GM12878 (cell line): ENCODE measurements around the gene DIABLO. TPM values are rescaled to one million over a fixed set of nuclear protein-coding genes. Genes with fewer than 3 reads are reported as not detected.

Experiments
- ATAC-seq: fragments of 200-7000 bp; cut with Tn5 transposase; 3 replicates; pipeline ENCODE4 v1.9.1; 2020; ENCODE audit warnings: mild to moderate bottlenecking, moderate library complexity
- BruUV-seq: library from RNA; stranded (reverse); fragments of 400-500 nt; replicated peaks from 2 replicates; lab custom pipeline; 2021; lab: Mats Ljungman, UMichigan
- CTCF ChIA-PET: fragments of 300-600 bp; sonication (Branson Sonifier 250); formaldehyde crosslinking; extraction: SDS; loops from one replicate; lab custom pipeline; 2021; ENCODE audit warnings: inconsistent platforms; lab: Yijun Ruan, JAX
- POLR2A ChIA-PET: fragments of 350-600 bp; formaldehyde crosslinking; extraction: SDS; loops from one replicate; lab custom pipeline; 2021; ENCODE audit warnings: inconsistent platforms; lab: Charles Lee
- RAD21 ChIA-PET: fragments of 300-600 bp; sonication (Branson Sonifier 250); formaldehyde crosslinking; loops from one replicate; lab custom pipeline; 2023; ENCODE audit warnings: antibody characterized with exemption; ENCODE audit not compliant: unreplicated experiment; lab: Charles Lee
- SMC1A ChIA-PET: fragments of 300-600 bp; sonication (Branson Sonifier 250); formaldehyde crosslinking; loops from one replicate; lab custom pipeline; 2023; ENCODE audit not compliant: unreplicated experiment, uncharacterized antibody; lab: Charles Lee
- DNase-seq: peaks from one replicate; pipeline ENCODE4 v3.0.0-alpha.2; 2011; ENCODE audit warnings: low read depth, low spot score
- FAIRE-seq: peaks from 3 replicates; lab custom pipeline; 2011; peaks lifted over from hg19 to GRCh38; lab: Jason Lieb, UNC
- H2AFZ ChIP-seq: 2 replicates; pipeline ENCODE4 v1.6.0; 2011; ENCODE audit warnings: low read depth, low read length, control low read depth; ENCODE audit not compliant: control insufficient read depth
- H3K27ac ChIP-seq: 2 replicates; pipeline ENCODE4 v1.5.1; 2011; ENCODE audit warnings: control low read depth; ENCODE audit not compliant: control insufficient read depth, insufficient read depth
- H3K27me3 ChIP-seq, 2 experiments: replicated peaks in 1 of 2; 2 replicates each; pipeline versions ENCODE4 v1.6.0 to v1.6.1; 2011; ENCODE audit warnings: low read length in 1 of 2; ENCODE audit not compliant: control insufficient read depth in 2 of 2, insufficient read depth in 2 of 2
- H3K36me3 ChIP-seq, 2 experiments: 2 replicates each; pipeline ENCODE4 v1.5.1; 2011; ENCODE audit warnings: low read length in 1 of 2; ENCODE audit not compliant: control insufficient read depth in 2 of 2, insufficient read depth in 2 of 2
- H3K4me1 ChIP-seq: 2 replicates; pipeline ENCODE4 v1.6.1; 2011; ENCODE audit warnings: mild to moderate bottlenecking, low read length, moderate library complexity, mixed read lengths; ENCODE audit not compliant: control insufficient read depth, insufficient read depth
- H3K4me2 ChIP-seq: 2 replicates; pipeline ENCODE4 v1.6.0; 2011; ENCODE audit warnings: control low read depth; ENCODE audit not compliant: control insufficient read depth, insufficient read depth
- H3K4me3 ChIP-seq: fragments of 200-600 bp; sonication (generic); 2 replicates; pipeline ENCODE4 v1.5.1; 2016
- H3K79me2 ChIP-seq: 2 replicates; pipeline ENCODE4 v1.6.0; 2011; ENCODE audit warnings: low read length; ENCODE audit not compliant: control insufficient read depth, insufficient read depth
- H3K9ac ChIP-seq: 2 replicates; pipeline ENCODE4 v1.8.0; 2011; ENCODE audit warnings: low read length, control low read depth, mixed read lengths; ENCODE audit not compliant: control insufficient read depth, insufficient read depth
- H3K9me3 ChIP-seq: replicated peaks from 3 replicates; pipeline ENCODE4 v1.5.1; 2011; ENCODE audit warnings: mild to moderate bottlenecking, low read length; ENCODE audit not compliant: control insufficient read depth, insufficient read depth
- H4K20me1 ChIP-seq: 2 replicates; pipeline ENCODE4 v1.6.0; 2011; ENCODE audit not compliant: control insufficient read depth, insufficient read depth
- ASH2L ChIP-seq: fragments of 300-600, 200-600 bp; sonication (generic); IDR thresholded peaks from 2 replicates; pipeline ENCODE4 v1.6.1; 2017; ENCODE audit warnings: low read depth, mild to moderate bottlenecking, borderline replicate concordance
- BACH1 ChIP-seq: fragments of 450-650 bp; IDR thresholded peaks from 2 replicates; pipeline ENCODE4 v1.6.1; 2017; ENCODE audit warnings: mild to moderate bottlenecking, borderline replicate concordance
- CEBPB ChIP-seq, 2 experiments: fragments of 150-350 bp in 1 of 2; IDR thresholded peaks; 2 replicates each; pipeline ENCODE4 v1.6.1; 2012 to 2014; ENCODE audit warnings: low read depth in 2 of 2, low read length in 2 of 2, borderline replicate concordance in 1 of 2, inconsistent platforms in 1 of 2
- CHD4 ChIP-seq: fragments of 200-600 bp; sonication (generic); IDR thresholded peaks from 2 replicates; pipeline ENCODE4 v1.6.1; 2016; ENCODE audit warnings: mild to moderate bottlenecking
- FOS ChIP-seq: IDR thresholded peaks from 3 replicates; pipeline ENCODE4 v1.6.1; 2011; ENCODE audit warnings: borderline replicate concordance; ENCODE audit not compliant: insufficient read length; ENCODE audit errors: extremely low read depth
- IKZF2 ChIP-seq, 2 experiments: fragments of 450-650 bp; IDR thresholded peaks; 2 replicates each; pipeline ENCODE4 v1.6.1; 2017; ENCODE audit warnings: mild to moderate bottlenecking in 2 of 2, moderate library complexity in 2 of 2
- MLLT1 ChIP-seq: fragments of 450-650 bp; IDR thresholded peaks from 2 replicates; pipeline ENCODE4 v1.6.1; 2016; ENCODE audit warnings: mild to moderate bottlenecking
- MYB ChIP-seq: fragments of 150-350 bp; IDR thresholded peaks from 2 replicates; pipeline ENCODE4 v1.6.1; 2014; ENCODE audit warnings: mild to moderate bottlenecking, low read depth, low read length, borderline replicate concordance
- NFYA ChIP-seq: IDR thresholded peaks from 2 replicates; pipeline ENCODE4 v1.6.1; 2011; ENCODE audit warnings: low read depth, mild to moderate bottlenecking, low read length, improper control_type of control experiment, borderline replicate concordance
- PML ChIP-seq: IDR thresholded peaks from 2 replicates; pipeline ENCODE4 v1.6.1; 2012; ENCODE audit warnings: low read length, inconsistent platforms
- RAD21 ChIP-seq: IDR thresholded peaks from 2 replicates; pipeline ENCODE4 v1.6.1; 2011; ENCODE audit warnings: mild to moderate bottlenecking, low read depth, low read length, moderate library complexity; ENCODE audit not compliant: insufficient read depth
- SMC3 ChIP-seq: IDR thresholded peaks from 2 replicates; pipeline ENCODE4 v1.6.1; 2011; ENCODE audit warnings: low read length, improper control_type of control experiment, borderline replicate concordance
- TCF3 ChIP-seq: IDR thresholded peaks from 2 replicates; pipeline ENCODE4 v1.6.1; 2012; ENCODE audit warnings: low read depth, mild to moderate bottlenecking, low read length, borderline replicate concordance; ENCODE audit not compliant: insufficient read depth
- WGBS: methylation state at CpG from one replicate; pipeline ENCODE4 v1.1.6; 2016; ENCODE audit warnings: low lambda C conversion rate; ENCODE audit not compliant: insufficient replicate concordance, insufficient coverage; ENCODE audit errors: missing lambda C conversion rate; 5-methylcytosine and 5-hydroxymethylcytosine counted together
- in situ Hi-C: fragments of 300-500 bp; cut with MboI; formaldehyde crosslinking; loops from 9 replicates; pipeline ENCODE4 v1.14.3; 2018; ENCODE audit warnings: mixed read lengths
- intact Hi-C: fragments of 100-400 bp; cut with micrococcal nuclease; formaldehyde crosslinking; loops from one replicate; pipeline ENCODE4 v1.14.2; 2022; ENCODE audit not compliant: unreplicated experiment
- polyA plus RNA-seq, 11 experiments: library from polyadenylated mRNA; depleted of rRNA in 4 of 11; unstranded in 6 of 11; stranded (reverse) in 5 of 11; fragments of >200 nt; fragmentation: Nextera tagmentation in 4 of 11; fragmentation: Illumina TruSeq in 1 of 11; extraction: Ambion mirVana in 4 of 11; extraction: Trizol in 1 of 11; gene quantifications; 1 replicate in 1 of 11; 2 replicates in 10 of 11; pipeline versions ENCODE4 v1.2.1 to v1.2.3, GENCODE V29; 2011 to 2016; ENCODE audit warnings: inconsistent platforms in 2 of 11, missing spikeins in 2 of 11, low read depth in 1 of 11
- total RNA-seq, 4 experiments: library from RNA; depleted of rRNA in 3 of 4; stranded (reverse); fragments of >200 nt in 3 of 4; fragmentation: Illumina TruSeq in 1 of 4; extraction: Trizol in 1 of 4; gene quantifications; 2 replicates each; pipeline versions ENCODE4 v1.2.1 to v1.2.3, GENCODE V29; 2013 to 2021
- TF ChIP-seq, protein P1 (sequence below): fragments of 450-650 bp; IDR thresholded peaks from 2 replicates; pipeline ENCODE4 v1.6.1; 2017; ENCODE audit warnings: mild to moderate bottlenecking, moderate library complexity

The DIABLO gene
- total and polyA plus RNA-seq, 10 of the 15 experiments (the other 5 are each of a cell fraction or from before 2014, with no cell fraction given), result 18.3 to 69.9 (median 46.2) TPM

- TF ChIP-seq CHD4, result no peak
- peak; percentile 89 for TF ChIP-seq SMC3
- no peak for TF ChIP-seq ASH2L
- TF ChIP-seq IKZF2 (IDR thresholded peaks at IDR 0.05), result no peak
These were observed 34.8 kb downstream of the DIABLO start (continued) for GRCh38 chr12:122190842-122191668.

GRCh38 chr12:122189626-122190475 lies 36.0 kb downstream of the DIABLO start:
- ChIA-PET SMC1A (interaction anchor here (1.3 to 1.7 kb wide), 2 partner anchors 23 to 59 kb away, joined by 5 to 6 read pairs; no protein-coding TSS in a partner anchor), CTCF (interaction anchor here (0.6 to 4.1 kb wide), 10 partner anchors 8 to 271 kb away, joined by 3 to 29 read pairs (median 3); partner anchors contain the start of gene CFAP251), RAD21 (interaction anchor here (0.7 to 0.9 kb wide), 2 partner anchors 14 to 57 kb away, joined by 3 read pairs; partner anchors contain the start of gene B3GNT4), POLR2A (no interaction called here)
- no TSS peak for BruUV-seq
- Histone ChIP-seq H3K9me3 (peaks cover under 1% of the 10 kb centered on the region; the same call in 1 of the 3 replicates), H3K4me2 (no peak overlapping the region), H2AFZ (no peak overlapping the region), H3K27ac (no peak overlapping the region), H3K36me3 (no peaks in the 10 kb centered on the region), H4K20me1 (no peaks in the 10 kb centered on the region), H3K27me3 (no peaks in the 10 kb centered on the region; a peak in 1 of 4 replicates), H3K79me2 (no peaks in the 10 kb centered on the region), H3K4me3 (no peak overlapping the region), H3K9ac (no peak overlapping the region), H3K4me1 (no peaks in the 10 kb centered on the region)
- in situ Hi-C loops (loop anchor here (5.0 kb wide), 1 partner anchor 133 kb away; no protein-coding TSS in a partner anchor), intact Hi-C loops (no loop called here)
- 49% methylated on average over 34 of the region's 34 CpGs for whole genome bisulfite sequencing
- ATAC-seq, result no peak
- DNase-seq, result no peak
- FAIRE-seq, result no peak
- TF ChIP-seq BACH1, result no peak
- TF ChIP-seq PML, result no peak
- no peak for TF ChIP-seq NFYA
- no peak for TF ChIP-seq MYB
- no peak for TF ChIP-seq CEBPB (IDR thresholded peaks at IDR 0.05; ENCODE audit: borderline replicate concordance in 1 of 2, low read depth in 2 of 2, low read length in 2 of 2)
- no peak for TF ChIP-seq FOS
- TF ChIP-seq, protein P1, sequence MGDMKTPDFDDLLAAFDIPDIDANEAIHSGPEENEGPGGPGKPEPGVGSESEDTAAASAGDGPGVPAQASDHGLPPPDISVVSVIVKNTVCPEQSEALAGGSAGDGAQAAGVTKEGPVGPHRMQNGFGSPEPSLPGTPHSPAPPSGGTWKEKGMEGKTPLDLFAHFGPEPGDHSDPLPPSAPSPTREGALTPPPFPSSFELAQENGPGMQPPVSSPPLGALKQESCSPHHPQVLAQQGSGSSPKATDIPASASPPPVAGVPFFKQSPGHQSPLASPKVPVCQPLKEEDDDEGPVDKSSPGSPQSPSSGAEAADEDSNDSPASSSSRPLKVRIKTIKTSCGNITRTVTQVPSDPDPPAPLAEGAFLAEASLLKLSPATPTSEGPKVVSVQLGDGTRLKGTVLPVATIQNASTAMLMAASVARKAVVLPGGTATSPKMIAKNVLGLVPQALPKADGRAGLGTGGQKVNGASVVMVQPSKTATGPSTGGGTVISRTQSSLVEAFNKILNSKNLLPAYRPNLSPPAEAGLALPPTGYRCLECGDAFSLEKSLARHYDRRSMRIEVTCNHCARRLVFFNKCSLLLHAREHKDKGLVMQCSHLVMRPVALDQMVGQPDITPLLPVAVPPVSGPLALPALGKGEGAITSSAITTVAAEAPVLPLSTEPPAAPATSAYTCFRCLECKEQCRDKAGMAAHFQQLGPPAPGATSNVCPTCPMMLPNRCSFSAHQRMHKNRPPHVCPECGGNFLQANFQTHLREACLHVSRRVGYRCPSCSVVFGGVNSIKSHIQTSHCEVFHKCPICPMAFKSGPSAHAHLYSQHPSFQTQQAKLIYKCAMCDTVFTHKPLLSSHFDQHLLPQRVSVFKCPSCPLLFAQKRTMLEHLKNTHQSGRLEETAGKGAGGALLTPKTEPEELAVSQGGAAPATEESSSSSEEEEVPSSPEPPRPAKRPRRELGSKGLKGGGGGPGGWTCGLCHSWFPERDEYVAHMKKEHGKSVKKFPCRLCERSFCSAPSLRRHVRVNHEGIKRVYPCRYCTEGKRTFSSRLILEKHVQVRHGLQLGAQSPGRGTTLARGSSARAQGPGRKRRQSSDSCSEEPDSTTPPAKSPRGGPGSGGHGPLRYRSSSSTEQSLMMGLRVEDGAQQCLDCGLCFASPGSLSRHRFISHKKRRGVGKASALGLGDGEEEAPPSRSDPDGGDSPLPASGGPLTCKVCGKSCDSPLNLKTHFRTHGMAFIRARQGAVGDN, result no peak
- TF ChIP-seq RAD21, result no peak
- no peak for TF ChIP-seq MLLT1
- TF ChIP-seq TCF3, result no peak
